Panc1 (cell line): ENCODE measurements around the gene DBX1. TPM values are rescaled to one million over a fixed set of nuclear protein-coding genes. Genes with fewer than 3 reads are reported as not detected.

ENCODE experiments used
- ATAC-seq: fragments of 200-7000 bp; cut with Tn5 transposase; 2 replicates; pipeline ENCODE4 v1.9.1; 2020; ENCODE audit warnings: mild to moderate bottlenecking, moderate library complexity
- BruUV-seq: library from RNA; stranded (reverse); fragments of 400-500 nt; replicated peaks from 2 replicates; lab custom pipeline; 2021; lab: Mats Ljungman, UMichigan
- CTCF ChIA-PET: fragments of 300-600 bp; sonication (Branson Sonifier 250); formaldehyde crosslinking; loops from one replicate; lab custom pipeline; 2022; ENCODE audit warnings: antibody characterized with exemption; lab: Charles Lee
- POLR2A ChIA-PET: fragments of 300-600 bp; sonication (Branson Sonifier 250); formaldehyde crosslinking; loops from one replicate; lab custom pipeline; 2022; ENCODE audit warnings: antibody characterized with exemption; lab: Charles Lee
- DNase-seq: peaks from one replicate; pipeline ENCODE4 v3.0.0-alpha.2; 2010; ENCODE audit warnings: low read depth, low spot score
- H3K27ac ChIP-seq: 2 replicates; pipeline ENCODE4 v1.5.1; 2011; ENCODE audit warnings: mild to moderate bottlenecking, low read length, inconsistent platforms
- H3K27me3 ChIP-seq: fragments of 200-500 bp; sonication (Bioruptor generic); 2 replicates; pipeline ENCODE4 v1.6.0; 2014; ENCODE audit warnings: low read length, inconsistent platforms; ENCODE audit not compliant: control insufficient read depth, insufficient read depth
- H3K36me3 ChIP-seq: fragments of 200-500 bp; sonication (Bioruptor generic); 2 replicates; pipeline ENCODE4 v1.5.1; 2014; ENCODE audit warnings: inconsistent platforms, mild to moderate bottlenecking, low read length, moderate library complexity; ENCODE audit not compliant: control insufficient read depth, insufficient read depth
- H3K4me1 ChIP-seq: 2 replicates; pipeline ENCODE4 v1.5.1; 2011; ENCODE audit warnings: inconsistent platforms, mild to moderate bottlenecking, low read length, moderate library complexity; ENCODE audit not compliant: control insufficient read depth, insufficient read depth
- H3K4me3 ChIP-seq, 2 experiments: 2 replicates each; pipeline ENCODE4 v1.5.1; 2011 to 2012; ENCODE audit warnings: low read depth in 2 of 2, low read length in 2 of 2, mild to moderate bottlenecking in 2 of 2, inconsistent platforms in 1 of 2, moderate library complexity in 1 of 2
- H3K9me3 ChIP-seq: fragments of 200-500 bp; sonication (Bioruptor generic); 2 replicates; pipeline ENCODE4 v1.5.1; 2014; ENCODE audit warnings: low read depth, mild to moderate bottlenecking, inconsistent platforms, low read length, moderate library complexity; ENCODE audit not compliant: control insufficient read depth, insufficient read depth
- POLR2AphosphoS5 ChIP-seq: IDR thresholded peaks from 2 replicates; pipeline ENCODE4 v1.6.1; 2012; ENCODE audit warnings: mild to moderate bottlenecking, low read depth, low read length, moderate library complexity
- SIN3A ChIP-seq: IDR thresholded peaks from 2 replicates; pipeline ENCODE4 v1.6.1; 2012; ENCODE audit warnings: low read depth, mild to moderate bottlenecking, low read length, moderate library complexity, borderline replicate concordance; ENCODE audit not compliant: insufficient read depth
- TCF7L2 ChIP-seq: IDR thresholded peaks from 2 replicates; pipeline ENCODE4 v1.6.1; 2011; ENCODE audit warnings: mild to moderate bottlenecking, low read depth, low read length, inconsistent platforms
- in situ Hi-C: cut with HindIII; loops from 2 replicates; pipeline ENCODE4 v1.10.0; 2016; ENCODE audit warnings: low sequenced_read_pairs, low pct_unique_long_range_greater_than_20kb
- intact Hi-C: fragments of 100-400 bp; cut with micrococcal nuclease; formaldehyde crosslinking; loops from one replicate; pipeline ENCODE4 v1.10.0; 2022; ENCODE audit not compliant: unreplicated experiment
- total RNA-seq: library from RNA; stranded (reverse); gene quantifications from one replicate; pipeline ENCODE4 v1.2.1, GENCODE V29; 2021; ENCODE audit not compliant: unreplicated experiment
- TF ChIP-seq, protein P1 (sequence below): fragments of 450-650 bp; IDR thresholded peaks from 2 replicates; pipeline ENCODE4 v1.5.1; 2017; ENCODE audit warnings: mild to moderate bottlenecking
- TF ChIP-seq, protein P2 (sequence below), 2 experiments: IDR thresholded peaks; 2 replicates each; pipeline ENCODE4 v1.6.1; 2011 to 2012; ENCODE audit warnings: low read depth in 2 of 2, control low read depth in 1 of 2, low read length in 1 of 2, mild to moderate bottlenecking in 1 of 2, moderate library complexity in 1 of 2; ENCODE audit not compliant: insufficient read depth in 1 of 2

DBX1 gene
- total RNA-seq, 1 experiment from 2014 or later, result not detected

GRCh38 chr11:20192641-20193040 is 32.4 kb upstream of the DBX1 start:
- no peaks in the 10 kb centered on the region; the same call in none of the 2 replicates for H3K27me3 ChIP-seq
- H3K4me1 ChIP-seq, result no peaks in the 10 kb centered on the region
- H3K27ac ChIP-seq, result no peak overlapping the region
- intact Hi-C loops, result no loop called here
- ATAC-seq, result no peak
- BruUV-seq, result no TSS peak
- POLR2A ChIA-PET, result no interaction called here
- no peaks in the 10 kb centered on the region for H3K9me3 ChIP-seq
- no peak for DNase-seq
- CTCF ChIA-PET, result no interaction called here
- H3K36me3 ChIP-seq, result no peaks in the 10 kb centered on the region
- TF ChIP-seq TCF7L2 (no peak), POLR2AphosphoS5 (no peak), SIN3A (no peak)
- TF ChIP-seq, protein P1, sequence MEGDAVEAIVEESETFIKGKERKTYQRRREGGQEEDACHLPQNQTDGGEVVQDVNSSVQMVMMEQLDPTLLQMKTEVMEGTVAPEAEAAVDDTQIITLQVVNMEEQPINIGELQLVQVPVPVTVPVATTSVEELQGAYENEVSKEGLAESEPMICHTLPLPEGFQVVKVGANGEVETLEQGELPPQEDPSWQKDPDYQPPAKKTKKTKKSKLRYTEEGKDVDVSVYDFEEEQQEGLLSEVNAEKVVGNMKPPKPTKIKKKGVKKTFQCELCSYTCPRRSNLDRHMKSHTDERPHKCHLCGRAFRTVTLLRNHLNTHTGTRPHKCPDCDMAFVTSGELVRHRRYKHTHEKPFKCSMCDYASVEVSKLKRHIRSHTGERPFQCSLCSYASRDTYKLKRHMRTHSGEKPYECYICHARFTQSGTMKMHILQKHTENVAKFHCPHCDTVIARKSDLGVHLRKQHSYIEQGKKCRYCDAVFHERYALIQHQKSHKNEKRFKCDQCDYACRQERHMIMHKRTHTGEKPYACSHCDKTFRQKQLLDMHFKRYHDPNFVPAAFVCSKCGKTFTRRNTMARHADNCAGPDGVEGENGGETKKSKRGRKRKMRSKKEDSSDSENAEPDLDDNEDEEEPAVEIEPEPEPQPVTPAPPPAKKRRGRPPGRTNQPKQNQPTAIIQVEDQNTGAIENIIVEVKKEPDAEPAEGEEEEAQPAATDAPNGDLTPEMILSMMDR, result no peak
- TF ChIP-seq, protein P2, sequence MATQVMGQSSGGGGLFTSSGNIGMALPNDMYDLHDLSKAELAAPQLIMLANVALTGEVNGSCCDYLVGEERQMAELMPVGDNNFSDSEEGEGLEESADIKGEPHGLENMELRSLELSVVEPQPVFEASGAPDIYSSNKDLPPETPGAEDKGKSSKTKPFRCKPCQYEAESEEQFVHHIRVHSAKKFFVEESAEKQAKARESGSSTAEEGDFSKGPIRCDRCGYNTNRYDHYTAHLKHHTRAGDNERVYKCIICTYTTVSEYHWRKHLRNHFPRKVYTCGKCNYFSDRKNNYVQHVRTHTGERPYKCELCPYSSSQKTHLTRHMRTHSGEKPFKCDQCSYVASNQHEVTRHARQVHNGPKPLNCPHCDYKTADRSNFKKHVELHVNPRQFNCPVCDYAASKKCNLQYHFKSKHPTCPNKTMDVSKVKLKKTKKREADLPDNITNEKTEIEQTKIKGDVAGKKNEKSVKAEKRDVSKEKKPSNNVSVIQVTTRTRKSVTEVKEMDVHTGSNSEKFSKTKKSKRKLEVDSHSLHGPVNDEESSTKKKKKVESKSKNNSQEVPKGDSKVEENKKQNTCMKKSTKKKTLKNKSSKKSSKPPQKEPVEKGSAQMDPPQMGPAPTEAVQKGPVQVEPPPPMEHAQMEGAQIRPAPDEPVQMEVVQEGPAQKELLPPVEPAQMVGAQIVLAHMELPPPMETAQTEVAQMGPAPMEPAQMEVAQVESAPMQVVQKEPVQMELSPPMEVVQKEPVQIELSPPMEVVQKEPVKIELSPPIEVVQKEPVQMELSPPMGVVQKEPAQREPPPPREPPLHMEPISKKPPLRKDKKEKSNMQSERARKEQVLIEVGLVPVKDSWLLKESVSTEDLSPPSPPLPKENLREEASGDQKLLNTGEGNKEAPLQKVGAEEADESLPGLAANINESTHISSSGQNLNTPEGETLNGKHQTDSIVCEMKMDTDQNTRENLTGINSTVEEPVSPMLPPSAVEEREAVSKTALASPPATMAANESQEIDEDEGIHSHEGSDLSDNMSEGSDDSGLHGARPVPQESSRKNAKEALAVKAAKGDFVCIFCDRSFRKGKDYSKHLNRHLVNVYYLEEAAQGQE (IDR thresholded peaks at IDR 0.05; ENCODE audit: insufficient read depth in 1 of 2, low read depth in 2 of 2, low read length in 1 of 2), result no peak
- in situ Hi-C loops, result no loop called here
- H3K4me3 ChIP-seq, result no peak overlapping the region

- TF ChIP-seq, protein P1, result no peak
- TF ChIP-seq TCF7L2, result no peak
- TF ChIP-seq POLR2AphosphoS5, result no peak
- TF ChIP-seq, protein P2 (IDR thresholded peaks at IDR 0.05; ENCODE audit: insufficient read depth in 1 of 2, low read depth in 2 of 2, low read length in 1 of 2), result no peak
- TF ChIP-seq SIN3A, result no peak
- H3K27me3 ChIP-seq, result no peaks in the 10 kb centered on the region; the same call in none of the 2 replicates
- no peak overlapping the region for H3K27ac ChIP-seq
- H3K36me3 ChIP-seq, result no peaks in the 10 kb centered on the region
- no peak for ATAC-seq
- POLR2A ChIA-PET, result no interaction called here
- intact Hi-C loops (no loop called here), in situ Hi-C loops (no loop called here)
- no TSS peak for BruUV-seq
- CTCF ChIA-PET, result no interaction called here
- no peak for DNase-seq
- no peak overlapping the region for H3K4me3 ChIP-seq
- H3K9me3 ChIP-seq, result no peaks in the 10 kb centered on the region
- no peaks in the 10 kb centered on the region for H3K4me1 ChIP-seq
Measured at GRCh38 chr11:20192151-20192550, 31.9 kb upstream of the DBX1 start.
